Retina (tissue), 1 donor: ENCODE results near the gene RUFY3.
"Not testable (repeated sequence)": the region's sequence is repeated elsewhere in the genome, so short reads cannot be mapped to it uniquely, and the experiment has no call there.

Experiments used
- DNase-seq: peaks from one replicate; pipeline ENCODE4 v3.0.0-alpha.2; 2016

Gene RUFY3

GRCh38 chr4:70721747-70722146, at the start of gene RUFY3:
RUFY3 (plus strand) TSS chr4:70721964; CDS start chr4:70722574, 610 bp downstream.
- peak; percentile 86 for DNase-seq

- DNase-seq: no peak
Measured at GRCh38 chr4:70674191-70674590, 47.6 kb upstream of the RUFY3 start.

GRCh38 chr4:70674731-70675130, 47.0 kb upstream of the RUFY3 start:
- no peak for DNase-seq

- DNase-seq: no peak
Measured at GRCh38 chr4:70676554-70677090, 45.1 kb upstream of the RUFY3 start.

- DNase-seq: no peak
Measured at GRCh38 chr4:70678383-70678999, 43.3 kb upstream of the RUFY3 start.

GRCh38 chr4:70680934-70681333, 40.8 kb upstream of the RUFY3 start:
- DNase-seq: no peak

GRCh38 chr4:70681704-70682103, 40.1 kb upstream of the RUFY3 start:
- DNase-seq: no peak

GRCh38 chr4:70682142-70682541, 39.6 kb upstream of the RUFY3 start:
- DNase-seq: not testable (repeated sequence)

GRCh38 chr4:70687392-70687791, 34.4 kb upstream of the RUFY3 start:
- DNase-seq: no peak

GRCh38 chr4:70687821-70688794, 33.7 kb upstream of the RUFY3 start, which contains the start of gene UTP3:
UTP3 (plus strand) TSS chr4:70688532; CDS start chr4:70688678, 146 bp downstream.
- DNase-seq: peak; percentile 99

GRCh38 chr4:70688795-70689231, 33.0 kb upstream of the RUFY3 start:
- DNase-seq: no peak

- no peak for DNase-seq
Measured at GRCh38 chr4:70691661-70692060, 30.1 kb upstream of the RUFY3 start.

- DNase-seq: not testable (repeated sequence)
Measured at GRCh38 chr4:70694633-70695032, 27.1 kb upstream of the RUFY3 start.

GRCh38 chr4:70698435-70698834, 23.3 kb upstream of the RUFY3 start:
- not testable (repeated sequence) for DNase-seq

- no peak for DNase-seq
Measured at GRCh38 chr4:70700712-70701111, 21.1 kb upstream of the RUFY3 start.

GRCh38 chr4:70701271-70701670, 20.5 kb upstream of the RUFY3 start:
- no peak for DNase-seq

GRCh38 chr4:70702592-70702991, 19.2 kb upstream of the RUFY3 start:
- not testable (repeated sequence) for DNase-seq

- DNase-seq: no peak
Measured at GRCh38 chr4:70703619-70704214, 18.0 kb upstream of the RUFY3 start.

- peak; percentile 82 for DNase-seq
Measured at GRCh38 chr4:70704215-70704930, 17.4 kb upstream of the RUFY3 start.

- DNase-seq: no peak
Measured at GRCh38 chr4:70704931-70705182, 16.9 kb upstream of the RUFY3 start.

- DNase-seq: peak; percentile 90
Measured at GRCh38 chr4:70705183-70706043, 16.4 kb upstream of the RUFY3 start.

- no peak for DNase-seq
Measured at GRCh38 chr4:70706044-70706461, 15.7 kb upstream of the RUFY3 start.
